Calu3 (cell line): Measurements from ENCODE around the gene TMCC1. TPM values are rescaled to one million over a fixed set of nuclear protein-coding genes. Genes with fewer than 3 reads are reported as not detected.

Experiments
- BruUV-seq: library from RNA; stranded (reverse); fragments of 400-500 nt; replicated peaks from 2 replicates; lab custom pipeline; 2021; lab: Mats Ljungman, UMichigan
- CTCF ChIA-PET: fragments of 300-600 bp; sonication (Branson Sonifier 250); formaldehyde crosslinking; loops from one replicate; lab custom pipeline; 2022; ENCODE audit warnings: antibody characterized with exemption; lab: Charles Lee
- DNase-seq: peaks from one replicate; pipeline ENCODE4 v3.0.0; 2022
- H3K27ac Mint-ChIP-seq: one replicate; pipeline ENCODE4 v1.8.0; 2022; ENCODE audit warnings: mixed read lengths; ENCODE audit not compliant: unreplicated experiment
- H3K27me3 Mint-ChIP-seq: one replicate; pipeline ENCODE4 v1.8.0; 2022; ENCODE audit warnings: mixed read lengths; ENCODE audit not compliant: unreplicated experiment
- H3K36me3 Mint-ChIP-seq: one replicate; pipeline ENCODE4 v1.8.0; 2022; ENCODE audit warnings: mild to moderate bottlenecking, moderate library complexity, mixed read lengths; ENCODE audit not compliant: insufficient read depth, unreplicated experiment
- H3K4me1 Mint-ChIP-seq: one replicate; pipeline ENCODE4 v1.8.0; 2022; ENCODE audit warnings: mild to moderate bottlenecking, low read depth, mixed read lengths; ENCODE audit not compliant: unreplicated experiment
- H3K4me3 Mint-ChIP-seq: one replicate; pipeline ENCODE4 v1.8.0; 2022; ENCODE audit warnings: mild to moderate bottlenecking, low read depth, moderate library complexity, mixed read lengths; ENCODE audit not compliant: unreplicated experiment
- H3K9me3 Mint-ChIP-seq: one replicate; pipeline ENCODE4 v1.8.0; 2022; ENCODE audit warnings: low read depth, mixed read lengths; ENCODE audit not compliant: unreplicated experiment
- CTCF ChIP-seq: fragments of 200-600 bp; IDR thresholded peaks from one replicate; pipeline ENCODE4 v1.8.0; 2022; ENCODE audit warnings: antibody characterized with exemption; ENCODE audit not compliant: unreplicated experiment
- intact Hi-C: fragments of 100-400 bp; cut with micrococcal nuclease; formaldehyde crosslinking; loops from one replicate; pipeline ENCODE4 v1.10.0; 2022; ENCODE audit not compliant: unreplicated experiment
- total RNA-seq: library from RNA; stranded (reverse); gene quantifications from 2 replicates; pipeline ENCODE4 v1.2.3, GENCODE V29; 2022

TMCC1 gene
- total RNA-seq, 1 experiment from 2014 or later, result 57.2 TPM

GRCh38 chr3:129662191-129662608 is 231.3 kb downstream of the TMCC1 start:
- Mint-ChIP-seq H3K4me3 (peak overlapping the region; percentile 21), H3K27ac (peak overlapping the region; percentile 78), H3K9me3 (no peaks in the 10 kb centered on the region), H3K36me3 (peaks cover 11% of the 10 kb centered on the region), H3K4me1 (peaks cover 82% of the 10 kb centered on the region), H3K27me3 (no peaks in the 10 kb centered on the region)
- CTCF ChIA-PET, result interaction anchor here (0.6 to 4.1 kb wide), 2 partner anchors 11 to 74 kb away, joined by 3 to 22 read pairs; no protein-coding TSS in a partner anchor
- intact Hi-C loops, result loop anchor here (5.0 kb wide), 1 partner anchor 130 kb away; no protein-coding TSS in a partner anchor
- no peak for DNase-seq
- BruUV-seq, result no TSS peak
- TF ChIP-seq CTCF, result no peak

GRCh38 chr3:129661766-129662165 is 231.7 kb downstream of the TMCC1 start:
- H3K27me3 Mint-ChIP-seq, result no peaks in the 10 kb centered on the region
- no TSS peak for BruUV-seq
- peaks cover 87% of the 10 kb centered on the region for H3K4me1 Mint-ChIP-seq
- TF ChIP-seq CTCF, result no peak
- H3K36me3 Mint-ChIP-seq, result peaks cover 11% of the 10 kb centered on the region
- peak overlapping the region; percentile 78 for H3K27ac Mint-ChIP-seq
- intact Hi-C loops, result loop anchor here (5.0 kb wide), 1 partner anchor 131 kb away; no protein-coding TSS in a partner anchor
- no peak for DNase-seq
- H3K4me3 Mint-ChIP-seq, result peak overlapping the region; percentile 21
- CTCF ChIA-PET, result interaction anchor here (0.6 to 4.1 kb wide), 2 partner anchors 12 to 101 kb away, joined by 3 to 22 read pairs; no protein-coding TSS in a partner anchor
- H3K9me3 Mint-ChIP-seq, result no peaks in the 10 kb centered on the region

- Mint-ChIP-seq H3K27me3 (no peaks in the 10 kb centered on the region), H3K4me3 (peak overlapping the region; percentile 6), H3K27ac (peak overlapping the region; percentile 30), H3K4me1 (peaks cover 75% of the 10 kb centered on the region), H3K36me3 (peaks cover 7% of the 10 kb centered on the region), H3K9me3 (no peaks in the 10 kb centered on the region)
- intact Hi-C loops, result no loop called here
- CTCF ChIA-PET, result interaction anchor here (0.6 to 1.0 kb wide), 8 partner anchors 15 to 255 kb away, joined by 3 to 10 read pairs (median 4); no protein-coding TSS in a partner anchor
- no TSS peak for BruUV-seq
- no peak for TF ChIP-seq CTCF
- DNase-seq, result no peak
Observed at GRCh38 chr3:129658110-129658843, 235.2 kb downstream of the TMCC1 start.

- Mint-ChIP-seq H3K36me3 (peaks cover 5% of the 10 kb centered on the region), H3K9me3 (no peaks in the 10 kb centered on the region), H3K27me3 (no peaks in the 10 kb centered on the region), H3K4me3 (peak overlapping the region; percentile 6), H3K27ac (peak overlapping the region; percentile 30), H3K4me1 (peaks cover 75% of the 10 kb centered on the region)
- CTCF ChIA-PET, result interaction anchor here (0.6 kb wide), 1 partner anchor 183 kb away, joined by 4 read pairs; no protein-coding TSS in a partner anchor
- no peak for DNase-seq
- BruUV-seq, result no TSS peak
- TF ChIP-seq CTCF, result no peak
- intact Hi-C loops, result no loop called here
Observed at GRCh38 chr3:129657261-129658046, 236.1 kb downstream of the TMCC1 start.
